H9 (cell line): ENCODE measurements around the gene KLHL1. TPM values are rescaled to one million over a fixed set of nuclear protein-coding genes. Genes with fewer than 3 reads are reported as not detected.

Experiments used
- DNase-seq: peaks from one replicate; pipeline ENCODE4 v3.0.0-alpha.2; 2017
- H2AFZ ChIP-seq: one replicate; pipeline ENCODE4 v1.6.1; 2013; ENCODE audit warnings: mild to moderate bottlenecking, low read length, control low read depth, moderate library complexity
- H2AK5ac ChIP-seq: 2 replicates; pipeline ENCODE4 v1.6.1; 2013; ENCODE audit warnings: low read length, control low read depth, mixed read lengths; ENCODE audit not compliant: insufficient read length
- H2BK120ac ChIP-seq: one replicate; pipeline ENCODE4 v1.6.1; 2013; ENCODE audit warnings: low read depth, mild to moderate bottlenecking, low read length, control low read depth, inconsistent platforms; ENCODE audit not compliant: poor library complexity, severe bottlenecking
- H2BK12ac ChIP-seq: 2 replicates; pipeline ENCODE4 v1.6.1; 2013; ENCODE audit warnings: low read length, control low read depth, mixed read lengths, low read depth; ENCODE audit not compliant: insufficient read length
- H2BK15ac ChIP-seq: 2 replicates; pipeline ENCODE4 v1.6.1; 2013; ENCODE audit warnings: low read depth, low read length, control low read depth
- H2BK20ac ChIP-seq: one replicate; pipeline ENCODE4 v1.6.1; 2013; ENCODE audit warnings: low read depth, mild to moderate bottlenecking, low read length, control low read depth, inconsistent platforms; ENCODE audit not compliant: poor library complexity, severe bottlenecking
- H2BK5ac ChIP-seq: 2 replicates; pipeline ENCODE4 v1.6.1; 2013; ENCODE audit warnings: low read length, control low read depth, mixed read lengths; ENCODE audit not compliant: insufficient read length
- H3K14ac ChIP-seq: 2 replicates; pipeline ENCODE4 v1.6.1; 2013; ENCODE audit warnings: low read length, control low read depth; ENCODE audit not compliant: insufficient read depth
- H3K18ac ChIP-seq: 2 replicates; pipeline ENCODE4 v1.6.1; 2013; ENCODE audit warnings: low read depth, mild to moderate bottlenecking, mixed read lengths, low read length, control low read depth; ENCODE audit not compliant: insufficient read length
- H3K23ac ChIP-seq: 2 replicates; pipeline ENCODE4 v1.6.1; 2013; ENCODE audit warnings: low read length, control low read depth, mixed read lengths, low read depth; ENCODE audit not compliant: insufficient read length
- H3K23me2 ChIP-seq: 2 replicates; pipeline ENCODE4 v1.6.1; 2013; ENCODE audit warnings: low read depth, mild to moderate bottlenecking, mixed read lengths, low read length, control low read depth; ENCODE audit not compliant: insufficient read length, poor library complexity, severe bottlenecking
- H3K27ac ChIP-seq: 2 replicates; pipeline ENCODE4 v1.5.1; 2013; ENCODE audit warnings: low read length, control low read depth, mixed read lengths, low read depth; ENCODE audit not compliant: insufficient read length
- H3K27me3 ChIP-seq: 2 replicates; pipeline ENCODE4 v1.6.1; 2013; ENCODE audit warnings: low read length, control low read depth, inconsistent platforms; ENCODE audit not compliant: insufficient read depth
- H3K4ac ChIP-seq: 2 replicates; pipeline ENCODE4 v1.6.1; 2013; ENCODE audit warnings: low read depth, mild to moderate bottlenecking, control low read depth, inconsistent platforms, low read length, moderate library complexity
- H3K4me1 ChIP-seq: 2 replicates; pipeline ENCODE4 v1.6.1; 2013; ENCODE audit warnings: low read length, control low read depth, inconsistent platforms; ENCODE audit not compliant: insufficient read depth
- H3K4me2 ChIP-seq: 2 replicates; pipeline ENCODE4 v1.6.1; 2013; ENCODE audit warnings: low read length, control low read depth, mixed read lengths; ENCODE audit not compliant: insufficient read length, insufficient read depth
- H3K56ac ChIP-seq: 2 replicates; pipeline ENCODE4 v1.6.1; 2013; ENCODE audit warnings: low read depth, mild to moderate bottlenecking, mixed read lengths, low read length, control low read depth; ENCODE audit not compliant: insufficient read length
- H3K79me1 ChIP-seq: 2 replicates; pipeline ENCODE4 v1.6.1; 2013; ENCODE audit warnings: low read depth, mild to moderate bottlenecking, moderate library complexity, low read length, control low read depth, inconsistent platforms; ENCODE audit not compliant: insufficient read depth, poor library complexity, severe bottlenecking
- H3K79me2 ChIP-seq: 2 replicates; pipeline ENCODE4 v1.6.1; 2013; ENCODE audit warnings: low read length, control low read depth, inconsistent platforms; ENCODE audit not compliant: insufficient read depth
- H3K9ac ChIP-seq: 2 replicates; pipeline ENCODE4 v1.6.1; 2013; ENCODE audit warnings: low read length, control low read depth, mixed read lengths; ENCODE audit not compliant: insufficient read length; ENCODE audit errors: extremely low read depth
- H3K9me3 ChIP-seq: one replicate; pipeline ENCODE4 v1.6.1; 2013; ENCODE audit warnings: low read depth, low read length, inconsistent platforms; ENCODE audit not compliant: control insufficient read depth
- H3T11ph ChIP-seq: one replicate; pipeline ENCODE4 v1.6.1; 2013; ENCODE audit warnings: mild to moderate bottlenecking, low read length, control low read depth, inconsistent platforms
- H4K20me1 ChIP-seq: one replicate; pipeline ENCODE4 v1.6.1; 2013; ENCODE audit not compliant: control insufficient read depth, insufficient read length, insufficient read depth
- H4K5ac ChIP-seq: 2 replicates; pipeline ENCODE4 v1.6.1; 2013; ENCODE audit warnings: low read depth, mild to moderate bottlenecking, mixed read lengths, low read length, control low read depth; ENCODE audit not compliant: insufficient read length
- H4K8ac ChIP-seq: replicated peaks from 2 replicates; pipeline ENCODE4 v1.6.1; 2013; ENCODE audit warnings: low read length, control low read depth, mixed read lengths, low read depth; ENCODE audit not compliant: insufficient read length
- H4K91ac ChIP-seq: 2 replicates; pipeline ENCODE4 v1.6.1; 2013; ENCODE audit warnings: low read depth, mild to moderate bottlenecking, moderate library complexity, mixed read lengths, low read length, control low read depth; ENCODE audit not compliant: insufficient read length
- H3K27ac Mint-ChIP-seq, 3 experiments: 2 replicates in 2 of 3; 3 replicates in 1 of 3; pipeline ENCODE4 v1.8.0; 2020 to 2021; ENCODE audit warnings: mixed read lengths in 3 of 3, mild to moderate bottlenecking in 1 of 3, moderate library complexity in 1 of 3
- H3K27me3 Mint-ChIP-seq: 2 replicates; pipeline ENCODE4 v1.8.0; 2021; ENCODE audit warnings: low read depth, mild to moderate bottlenecking, moderate library complexity, mixed read lengths
- H3K36me3 Mint-ChIP-seq, 3 experiments: 2 replicates in 2 of 3; 3 replicates in 1 of 3; pipeline ENCODE4 v1.8.0; 2020 to 2021; ENCODE audit warnings: low read depth in 3 of 3, mixed read lengths in 3 of 3; ENCODE audit not compliant: insufficient read depth in 1 of 3
- H3K4me1 Mint-ChIP-seq, 2 experiments: 2 replicates each; pipeline ENCODE4 v1.8.0; 2020; ENCODE audit warnings: mixed read lengths in 2 of 2
- H3K4me3 Mint-ChIP-seq, 2 experiments: 2 replicates in 1 of 2; 3 replicates in 1 of 2; pipeline ENCODE4 v1.8.0; 2020 to 2021; ENCODE audit warnings: mild to moderate bottlenecking in 2 of 2, mixed read lengths in 2 of 2, moderate library complexity in 1 of 2
- H3K9me3 Mint-ChIP-seq, 2 experiments: 2 replicates in 1 of 2; 3 replicates in 1 of 2; pipeline ENCODE4 v1.8.0; 2020; ENCODE audit warnings: mild to moderate bottlenecking in 2 of 2, mixed read lengths in 2 of 2, moderate library complexity in 1 of 2
- whole genome bisulfite sequencing: extraction: QIAGEN DNeasy Blood & Tissue Kit; methylation state at CpG from one replicate; pipeline ENCODE4 v1.1.7; 2013; ENCODE audit warnings: missing lambda C conversion rate, low lambda C conversion rate, mixed read lengths; ENCODE audit not compliant: insufficient read length; ENCODE audit errors: extremely low coverage; 5-methylcytosine and 5-hydroxymethylcytosine counted together
- total RNA-seq: library from RNA; stranded (reverse); gene quantifications from 2 replicates; pipeline ENCODE4 v1.2.1, GENCODE V29; 2021
- TF ChIP-seq, protein P1 (sequence below): fragments of 200-600 bp; sonication (generic); conservative IDR thresholded peaks from 3 replicates; pipeline ENCODE4 v1.8.0; 2021; ENCODE audit warnings: antibody characterized with exemption, mild to moderate bottlenecking

KLHL1 gene
- total RNA-seq, 1 experiment from 2014 or later, result not detected

DNA sequence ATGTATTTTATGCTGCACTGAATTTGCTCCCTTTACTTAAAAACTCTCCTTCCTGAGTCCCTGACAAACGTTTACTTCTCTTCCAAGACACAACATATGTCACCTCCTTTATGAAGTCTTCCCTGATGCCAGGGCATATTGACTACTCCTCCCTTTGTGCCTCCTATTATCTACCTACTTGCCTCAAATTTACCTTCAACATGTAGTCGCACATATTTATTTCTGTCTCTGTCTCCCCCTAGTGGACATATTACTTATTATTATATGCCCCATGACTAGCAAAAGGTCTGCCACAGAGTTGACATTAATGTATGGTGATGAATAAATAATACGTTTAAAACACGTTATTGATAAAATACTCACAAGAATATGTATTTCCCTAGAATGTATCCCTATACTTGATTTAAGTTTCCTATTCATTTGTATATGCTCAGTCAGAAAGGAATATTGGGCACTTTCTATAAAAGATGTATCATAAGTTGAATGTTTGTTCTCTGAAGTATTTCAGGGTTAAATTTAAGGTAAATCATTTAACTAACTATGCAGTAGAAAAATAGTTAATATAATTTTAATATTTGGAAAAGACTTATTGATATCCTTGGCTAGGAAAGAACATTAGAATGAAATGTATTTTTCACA is 250.9 kb downstream of the KLHL1 start:
- H3K36me3 Mint-ChIP-seq, result no peaks in the 10 kb centered on the region
- no peak overlapping the region for H4K8ac ChIP-seq
- H3K27me3 ChIP-seq, result no peaks in the 10 kb centered on the region
- no peak overlapping the region for H4K5ac ChIP-seq
- H3K4me2 ChIP-seq, result no peak overlapping the region
- H3K4ac ChIP-seq, result no peak overlapping the region
- H2BK120ac ChIP-seq, result no peak overlapping the region
- H3K9me3 Mint-ChIP-seq, result no peaks in the 10 kb centered on the region
- H3T11ph ChIP-seq, result no peak overlapping the region
- H2AFZ ChIP-seq, result no peak overlapping the region
- H3K4me1 Mint-ChIP-seq, result peaks cover 11 to 15% of the 10 kb centered on the region in 2 experiments
- H3K23me2 ChIP-seq, result no peaks in the 10 kb centered on the region
- H2BK20ac ChIP-seq, result no peak overlapping the region
- H3K18ac ChIP-seq, result no peak overlapping the region
- no peak overlapping the region for H2BK12ac ChIP-seq
- H2BK15ac ChIP-seq, result no peak overlapping the region
- H3K4me3 Mint-ChIP-seq, result no peak overlapping the region
- peak overlapping the region in 1 of 3 experiments; percentile 92; a peak in 2 of 7 replicates for H3K27ac Mint-ChIP-seq
- no peak for DNase-seq
- H3K27ac ChIP-seq, result no peak overlapping the region
- no peak overlapping the region for H4K91ac ChIP-seq
- peaks cover 2% of the 10 kb centered on the region; the same call in 1 of the 2 replicates for H3K4me1 ChIP-seq
- H2BK5ac ChIP-seq, result no peak overlapping the region
- no CpG with 5 or more reads among the region's 4 CpGs for WGBS
- H3K79me2 ChIP-seq, result no peaks in the 10 kb centered on the region
- TF ChIP-seq, protein P1, sequence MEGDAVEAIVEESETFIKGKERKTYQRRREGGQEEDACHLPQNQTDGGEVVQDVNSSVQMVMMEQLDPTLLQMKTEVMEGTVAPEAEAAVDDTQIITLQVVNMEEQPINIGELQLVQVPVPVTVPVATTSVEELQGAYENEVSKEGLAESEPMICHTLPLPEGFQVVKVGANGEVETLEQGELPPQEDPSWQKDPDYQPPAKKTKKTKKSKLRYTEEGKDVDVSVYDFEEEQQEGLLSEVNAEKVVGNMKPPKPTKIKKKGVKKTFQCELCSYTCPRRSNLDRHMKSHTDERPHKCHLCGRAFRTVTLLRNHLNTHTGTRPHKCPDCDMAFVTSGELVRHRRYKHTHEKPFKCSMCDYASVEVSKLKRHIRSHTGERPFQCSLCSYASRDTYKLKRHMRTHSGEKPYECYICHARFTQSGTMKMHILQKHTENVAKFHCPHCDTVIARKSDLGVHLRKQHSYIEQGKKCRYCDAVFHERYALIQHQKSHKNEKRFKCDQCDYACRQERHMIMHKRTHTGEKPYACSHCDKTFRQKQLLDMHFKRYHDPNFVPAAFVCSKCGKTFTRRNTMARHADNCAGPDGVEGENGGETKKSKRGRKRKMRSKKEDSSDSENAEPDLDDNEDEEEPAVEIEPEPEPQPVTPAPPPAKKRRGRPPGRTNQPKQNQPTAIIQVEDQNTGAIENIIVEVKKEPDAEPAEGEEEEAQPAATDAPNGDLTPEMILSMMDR, result peak; percentile 80
- H3K9ac ChIP-seq, result no peak overlapping the region
- no peaks in the 10 kb centered on the region for H3K79me1 ChIP-seq
- no peaks in the 10 kb centered on the region for H3K9me3 ChIP-seq
- no peak overlapping the region for H3K14ac ChIP-seq
- H3K27me3 Mint-ChIP-seq, result no peaks in the 10 kb centered on the region
- H3K23ac ChIP-seq, result no peak overlapping the region
- H2AK5ac ChIP-seq, result no peak overlapping the region
- no peaks in the 10 kb centered on the region for H4K20me1 ChIP-seq
- H3K56ac ChIP-seq, result no peak overlapping the region
